NCI-H526 (cell line): ENCODE results near the gene ATP8A2.

Experiments
- DNase-seq, 2 experiments: peaks; one replicate each; lab custom pipeline; 2025; lab: John Stamatoyannopoulos, UW

The ATP8A2 gene

DNA sequence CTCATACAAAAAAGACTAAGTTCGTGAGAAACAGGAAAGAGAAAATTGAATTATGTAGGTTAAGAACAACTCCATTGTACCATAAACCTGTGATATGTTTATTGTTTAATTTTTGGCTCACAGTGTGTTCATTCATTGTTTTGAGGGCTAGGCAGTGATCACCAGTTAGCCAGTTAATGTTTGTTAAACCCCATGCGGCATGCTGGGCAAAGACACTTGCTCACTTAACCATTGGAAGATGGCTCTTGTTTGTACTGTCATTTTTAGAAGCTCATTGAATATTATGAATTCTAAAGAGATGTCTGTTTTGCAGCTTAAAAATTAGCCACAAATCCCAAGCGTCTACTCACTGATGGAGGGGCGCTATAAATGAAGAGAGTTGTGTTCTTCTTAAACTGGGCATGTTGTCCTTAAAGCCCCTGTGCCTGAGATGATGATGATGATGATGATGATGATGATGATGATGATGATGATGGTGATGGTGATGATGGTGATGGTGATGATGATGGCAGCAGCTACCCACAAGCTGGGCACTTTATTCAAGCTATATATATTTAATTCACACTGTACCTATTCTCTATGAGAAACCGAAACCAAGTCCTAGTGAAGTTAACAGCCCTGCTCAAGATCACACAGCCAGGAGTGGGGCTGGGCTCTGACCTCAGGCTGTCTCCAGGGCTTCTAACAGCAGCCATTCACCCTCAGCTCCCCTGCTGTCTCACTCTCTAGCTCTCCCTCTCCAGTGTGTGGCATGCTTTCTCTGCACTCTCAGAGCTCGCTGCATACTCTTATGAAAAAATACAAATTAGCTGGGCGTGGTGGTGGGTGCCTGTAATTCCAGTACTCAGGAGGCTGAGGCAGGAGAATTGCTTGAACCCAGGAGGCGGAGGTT, 510.9 kb downstream of the ATP8A2 start:
- peak in 1 of 2 experiments; percentile 70 for DNase-seq

DNA sequence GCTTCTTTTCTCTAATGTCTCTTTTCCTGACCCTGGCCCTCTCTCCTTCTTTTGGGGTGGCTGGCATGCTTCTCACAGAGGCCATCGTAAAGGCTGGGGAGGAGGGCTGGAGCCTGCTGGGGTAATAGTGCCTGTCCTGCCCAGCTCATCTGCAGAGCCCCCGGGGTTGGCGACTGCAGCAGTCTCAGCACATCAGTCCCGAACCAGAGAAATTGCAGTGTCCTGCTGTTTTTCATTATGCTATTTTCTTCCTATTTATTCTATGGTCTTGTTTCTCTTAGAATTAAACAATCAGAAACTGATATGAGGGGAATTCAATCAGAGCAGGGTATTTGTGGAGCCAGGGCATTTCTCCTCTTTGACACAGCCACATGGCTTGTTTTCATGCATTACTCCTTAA, 513.6 kb downstream of the ATP8A2 start:
- DNase-seq, result no peak

DNA sequence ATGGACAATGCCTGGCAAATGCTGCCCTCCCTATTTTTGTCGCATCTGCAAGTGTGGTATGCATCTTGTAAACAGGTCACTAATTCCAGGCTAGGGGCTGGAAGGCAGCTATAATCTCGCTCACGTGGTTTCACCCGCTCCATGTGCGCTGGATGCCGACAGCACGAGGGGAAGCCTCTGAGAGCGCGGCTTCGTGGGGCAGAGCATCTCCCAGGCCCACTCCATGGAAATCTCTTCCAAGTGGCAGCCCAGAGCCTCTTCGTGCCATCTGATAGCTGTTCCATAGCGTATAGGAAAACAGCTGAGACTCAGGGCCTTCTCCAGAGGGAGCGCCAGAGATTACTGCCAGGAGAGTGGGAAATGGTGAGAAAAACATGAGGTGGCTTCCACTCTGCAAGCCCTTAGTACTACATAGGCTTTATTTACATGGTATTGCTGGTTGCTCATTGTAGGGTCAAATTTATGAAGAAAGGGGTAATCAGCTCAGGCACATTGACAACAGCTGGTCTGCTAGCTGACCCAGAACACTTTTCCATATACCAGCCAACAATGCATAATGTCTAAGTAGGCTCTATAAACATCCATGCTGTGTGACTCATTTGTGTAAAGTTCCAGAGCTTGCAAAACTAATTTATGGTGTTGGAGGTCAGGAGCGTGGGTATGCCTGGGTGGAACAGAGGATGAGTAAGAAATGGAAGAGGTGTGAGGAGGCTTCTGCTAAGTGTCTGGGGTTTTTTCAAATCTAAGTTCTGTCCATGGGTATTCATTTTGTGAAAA, 514.9 kb downstream of the ATP8A2 start:
- no peak for DNase-seq

DNA sequence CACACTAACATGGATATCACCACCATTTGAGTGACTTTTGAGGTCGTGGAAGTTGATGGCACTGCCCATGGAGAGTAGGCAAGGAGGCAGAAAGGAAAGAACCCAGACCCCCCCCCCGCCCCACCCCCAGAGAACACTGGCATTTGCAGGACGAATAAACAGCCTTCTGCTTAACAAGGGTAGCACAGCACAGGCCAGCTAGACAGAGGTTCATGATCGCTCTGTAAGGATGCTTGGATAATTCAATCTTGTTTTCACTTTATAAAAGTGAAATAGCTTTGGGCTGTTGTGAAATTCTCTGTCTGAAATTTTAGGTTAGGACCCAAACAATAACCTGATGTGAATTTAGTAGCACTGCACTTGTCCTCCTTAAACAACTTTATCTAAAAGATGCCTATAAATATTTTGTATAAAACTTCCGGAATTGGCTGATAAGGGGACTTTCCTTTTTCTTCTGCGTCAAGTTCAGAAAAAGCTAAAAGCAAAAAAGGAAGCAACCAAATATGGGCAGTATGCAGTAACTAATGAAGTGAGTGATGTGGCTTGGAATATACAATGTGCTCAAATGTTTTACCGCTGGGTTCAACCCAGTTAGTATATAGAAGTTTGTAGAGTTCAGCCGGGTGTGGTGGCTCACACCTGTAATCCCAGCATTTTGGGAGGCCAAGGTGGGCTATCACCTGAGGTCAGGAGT, 516.3 kb downstream of the ATP8A2 start:
- DNase-seq, result no peak

DNA sequence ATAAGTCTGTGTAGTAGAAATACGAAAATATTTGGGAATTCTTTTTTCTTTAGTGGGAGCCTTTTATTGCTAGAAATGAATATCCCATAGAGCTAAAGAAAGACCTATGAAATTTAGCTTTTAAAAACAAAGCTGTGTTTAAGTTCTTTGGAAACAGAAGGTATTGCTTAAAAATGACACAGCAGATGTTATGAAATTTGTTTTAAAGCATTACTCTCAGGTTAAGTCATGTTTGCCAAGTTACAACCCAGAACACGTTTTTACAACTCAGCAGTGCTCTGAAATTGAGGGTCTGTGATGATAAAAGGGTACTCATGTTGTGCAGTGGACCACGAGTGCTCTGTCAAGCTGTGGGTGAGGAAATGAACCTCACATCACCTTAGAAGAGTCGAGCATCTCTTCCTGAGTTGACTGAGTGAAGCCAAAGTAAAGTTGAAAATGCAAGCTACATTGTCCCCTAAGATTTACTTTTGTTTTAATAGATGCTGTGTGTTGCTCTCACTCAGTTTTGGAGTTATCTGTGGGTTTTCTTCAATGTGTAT, 519.0 kb downstream of the ATP8A2 start:
- no peak for DNase-seq

DNA sequence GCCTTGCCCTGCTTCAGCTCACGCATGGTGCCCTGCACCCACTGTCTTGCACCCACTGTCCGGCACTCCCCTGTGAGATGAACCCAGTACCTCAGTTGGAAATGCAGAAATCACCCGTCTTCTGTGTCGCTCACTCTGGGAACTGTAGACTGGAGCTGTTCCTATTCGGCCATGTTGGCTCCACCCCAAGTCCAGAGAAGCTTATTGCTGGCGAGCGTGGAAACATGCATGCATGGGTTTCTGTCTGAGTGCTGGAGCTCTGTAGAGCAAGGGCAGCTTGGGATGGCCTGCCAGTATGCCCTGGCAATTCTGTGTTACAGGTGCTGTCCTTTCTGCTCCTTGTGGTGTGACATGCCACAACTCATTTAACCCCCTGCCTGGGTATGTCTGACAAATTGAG, 527.2 kb downstream of the ATP8A2 start:
- DNase-seq, result no peak

DNA sequence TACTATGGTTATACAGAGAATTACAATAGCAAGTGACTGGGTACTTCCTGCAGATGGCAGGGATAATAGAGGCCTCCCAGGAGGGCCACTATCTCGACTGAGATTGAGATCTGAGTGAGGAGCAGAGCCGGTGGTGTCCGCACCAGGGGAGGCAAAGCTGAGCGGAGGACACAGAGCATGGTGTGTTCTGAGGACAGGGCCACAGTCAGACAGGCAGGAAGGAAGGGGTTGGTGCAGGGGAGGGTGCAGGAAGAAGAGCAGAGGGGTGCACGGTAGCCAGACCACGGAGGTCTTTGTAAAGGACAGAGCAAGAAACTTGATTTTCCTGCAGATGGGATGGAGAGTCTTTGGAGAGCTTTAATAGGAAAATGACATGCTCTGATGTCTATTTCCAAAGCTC, 527.7 kb downstream of the ATP8A2 start:
- no peak for DNase-seq

DNA sequence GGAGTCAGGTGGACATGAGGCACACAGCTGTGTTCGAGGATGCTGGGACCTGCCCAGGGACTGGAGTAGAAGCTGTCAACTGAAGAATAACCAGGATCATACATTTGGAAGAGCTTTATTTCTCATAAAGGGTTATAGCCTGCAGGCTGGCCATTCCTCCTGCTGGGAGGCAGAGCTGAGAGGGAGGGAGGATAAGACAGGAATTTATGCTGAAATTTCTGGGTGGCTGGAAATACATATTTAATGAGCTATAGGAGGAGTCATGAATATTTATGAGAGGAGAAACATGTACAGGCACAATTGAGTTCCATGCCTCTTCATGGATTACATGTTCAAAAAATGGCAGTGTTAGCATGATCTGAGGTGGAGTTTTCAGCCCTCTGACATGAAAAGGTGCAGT, 528.2 kb downstream of the ATP8A2 start:
- DNase-seq, result no peak

DNA sequence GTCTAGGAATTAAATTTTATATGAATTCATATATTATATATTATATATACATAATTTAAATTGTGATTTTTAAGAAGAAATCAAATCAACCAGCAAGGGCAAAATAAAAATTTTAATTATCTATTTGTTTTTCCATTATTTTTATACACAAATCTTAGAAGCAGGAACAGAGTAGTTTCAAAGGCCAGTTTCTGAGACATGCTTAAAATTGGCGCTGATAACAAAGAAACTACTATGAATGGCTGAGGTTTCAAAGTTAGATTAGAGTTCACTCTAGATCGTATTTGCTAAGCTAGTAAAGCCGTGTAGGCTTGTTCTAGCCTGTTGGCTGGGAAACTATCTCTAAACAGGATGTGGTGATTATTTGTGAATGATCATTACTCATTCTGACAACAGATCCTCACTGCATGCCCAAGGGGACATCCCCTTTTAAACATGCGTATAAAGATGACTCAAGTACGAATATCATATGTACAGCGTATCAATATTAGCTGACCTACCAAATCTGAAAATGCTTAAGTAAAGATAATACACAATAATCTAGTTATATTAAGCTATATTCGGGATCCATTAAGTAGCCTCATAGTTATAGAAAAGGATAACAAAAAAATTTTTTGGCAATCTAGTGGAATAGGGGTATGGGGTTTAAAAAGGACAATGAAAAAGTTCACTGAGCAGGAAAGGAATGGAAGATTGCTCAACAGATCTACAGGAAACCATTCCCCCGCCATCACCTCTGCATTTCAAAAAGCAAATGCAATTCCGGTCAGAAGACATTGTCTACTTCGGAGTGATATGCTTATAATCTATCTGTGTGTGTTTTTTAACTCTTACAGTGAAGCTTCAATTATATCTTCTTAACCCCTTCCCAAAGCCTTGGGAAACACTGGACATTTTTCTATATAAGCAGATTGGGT, 529.9 kb downstream of the ATP8A2 start:
- no peak for DNase-seq

DNA sequence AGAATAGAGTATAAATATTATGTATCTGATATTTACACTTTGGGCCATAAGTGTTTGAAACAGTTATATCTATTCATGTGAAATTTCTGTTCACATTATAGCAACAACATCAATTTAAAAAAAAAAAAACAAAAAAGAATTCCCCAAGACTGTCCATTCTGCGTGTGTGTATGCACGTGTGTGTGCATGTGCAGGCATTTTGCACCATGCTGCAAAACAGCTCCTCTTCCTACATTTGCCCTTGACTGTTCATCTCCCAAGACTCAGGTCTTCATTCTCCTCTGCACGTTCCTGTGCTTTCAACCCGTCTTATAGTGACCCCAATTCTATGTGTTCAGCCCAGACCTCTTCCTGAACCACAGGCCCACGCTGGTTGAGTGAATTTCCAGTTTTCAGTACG, 530.7 kb downstream of the ATP8A2 start:
- DNase-seq, result no peak

DNA sequence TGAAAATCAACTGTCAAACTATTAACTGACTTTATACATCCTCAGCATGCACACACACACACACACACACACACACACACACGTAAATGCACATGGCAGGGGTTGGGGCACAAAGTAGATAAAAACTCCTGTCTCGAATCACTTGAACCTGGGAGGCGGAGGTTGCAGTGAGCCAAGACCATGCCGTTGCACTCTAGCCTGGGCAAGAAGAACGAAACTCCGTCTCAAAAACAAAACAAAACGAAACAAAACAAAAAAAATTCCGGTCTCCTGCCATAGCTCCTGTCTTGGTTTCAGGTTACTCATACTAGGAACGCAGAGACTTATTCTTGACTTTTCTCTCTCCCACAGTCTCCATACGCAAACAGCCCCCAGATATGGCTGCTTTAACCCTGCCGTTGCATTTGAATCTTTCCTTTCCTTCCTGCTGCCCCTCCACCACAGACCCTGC, 531.1 kb downstream of the ATP8A2 start:
- DNase-seq, result no peak

DNA sequence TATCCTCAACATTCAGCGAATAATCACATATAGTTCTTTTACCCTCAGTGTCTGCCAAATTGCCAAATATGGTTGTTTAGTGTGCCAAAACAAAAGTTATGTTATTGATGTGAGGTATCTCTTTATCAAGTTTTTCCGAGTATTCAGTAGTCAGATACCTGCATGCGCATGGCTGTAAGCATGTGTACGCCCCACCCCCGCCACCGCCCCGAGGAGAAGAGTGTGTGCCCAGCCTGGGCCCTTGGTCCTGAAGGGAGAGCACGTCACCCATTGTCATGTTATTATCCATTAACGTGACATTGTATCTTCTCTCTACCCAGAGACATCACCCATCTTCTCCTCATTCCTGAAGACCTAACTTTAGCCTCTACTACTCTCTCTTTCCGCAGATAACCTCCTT, 533.1 kb downstream of the ATP8A2 start:
- DNase-seq, result no peak

DNA sequence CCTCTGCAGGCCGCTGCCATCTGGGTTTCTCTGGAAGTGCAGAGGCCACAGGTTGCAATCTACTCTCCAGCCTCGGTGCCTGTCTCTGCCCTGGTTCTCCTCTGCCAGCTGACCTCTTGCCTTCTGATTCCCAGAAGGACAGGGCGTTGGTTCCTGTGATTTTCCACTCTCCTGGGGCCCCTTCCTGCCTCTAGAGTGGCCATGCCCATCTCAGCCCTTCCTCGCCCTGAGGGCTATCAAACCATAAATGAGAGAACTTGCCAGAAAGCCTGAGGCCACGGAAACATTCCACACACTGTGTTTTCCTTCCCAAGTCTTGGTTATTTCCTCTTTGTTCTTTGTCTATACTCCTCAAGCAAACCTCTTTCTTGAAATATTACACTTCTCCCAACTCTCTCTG, 533.8 kb downstream of the ATP8A2 start:
- DNase-seq, result no peak

DNA sequence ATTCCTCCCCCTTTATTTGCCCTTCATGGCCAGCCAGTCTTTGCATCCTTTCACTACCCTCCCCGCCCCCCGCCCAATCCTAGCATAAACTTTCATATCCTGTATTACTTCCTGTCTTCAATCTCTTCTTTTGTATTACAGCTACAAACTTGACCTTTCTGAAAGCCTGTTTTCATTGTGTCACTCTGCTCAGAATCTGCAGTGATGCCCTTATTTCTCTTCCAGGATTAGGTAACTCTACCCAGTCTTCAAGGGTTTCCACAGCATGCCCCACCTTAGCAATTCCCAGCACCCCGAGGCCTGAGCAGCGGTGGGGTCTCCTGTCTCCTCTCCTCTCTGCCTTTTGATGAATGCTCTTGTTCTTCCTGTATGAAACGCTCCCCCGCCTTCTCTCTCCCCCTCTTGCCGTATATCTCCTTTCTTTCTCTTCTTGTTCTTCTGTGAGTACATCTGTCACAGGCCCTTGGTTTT, 534.5 kb downstream of the ATP8A2 start:
- DNase-seq, result no peak

DNA sequence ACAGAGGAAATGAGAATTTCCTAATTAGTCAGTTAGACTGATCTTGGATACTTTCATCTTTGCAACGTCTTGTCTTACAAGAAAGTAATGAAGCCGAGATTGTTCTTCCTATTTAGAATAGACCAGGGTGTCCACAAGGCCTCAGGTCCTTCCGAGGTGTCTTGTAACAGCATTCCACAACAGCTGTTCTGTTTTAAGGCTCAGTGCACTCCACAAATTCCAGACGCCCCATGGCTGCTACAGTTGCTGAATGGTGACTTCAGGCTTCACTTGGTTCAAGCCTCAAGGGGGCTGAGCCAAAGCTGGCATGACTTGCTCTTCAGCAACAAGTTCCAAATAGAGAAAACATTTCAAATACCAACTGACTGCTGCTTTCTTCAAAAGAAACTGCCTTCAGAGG, 536.6 kb downstream of the ATP8A2 start:
- no peak for DNase-seq

DNA sequence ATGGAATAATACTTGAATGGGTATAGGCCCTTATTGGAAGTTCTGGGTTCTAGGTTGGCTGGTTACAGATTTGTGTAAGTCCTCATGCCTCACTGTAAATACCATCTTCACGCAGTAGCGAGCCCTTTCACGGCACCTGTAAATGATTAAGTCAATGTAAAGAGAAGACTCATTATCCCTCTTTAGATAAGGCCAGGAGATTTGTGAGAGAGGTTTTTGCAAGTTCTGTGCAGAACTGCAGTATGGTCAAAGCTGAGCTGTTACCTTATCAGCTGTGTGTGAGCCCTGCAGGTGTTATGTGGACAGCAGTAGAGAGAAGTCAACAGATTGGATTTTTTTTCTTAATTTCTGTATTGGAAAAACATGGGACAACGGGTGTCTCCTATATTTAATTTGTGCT, 538.5 kb downstream of the ATP8A2 start:
- DNase-seq, result no peak

DNA sequence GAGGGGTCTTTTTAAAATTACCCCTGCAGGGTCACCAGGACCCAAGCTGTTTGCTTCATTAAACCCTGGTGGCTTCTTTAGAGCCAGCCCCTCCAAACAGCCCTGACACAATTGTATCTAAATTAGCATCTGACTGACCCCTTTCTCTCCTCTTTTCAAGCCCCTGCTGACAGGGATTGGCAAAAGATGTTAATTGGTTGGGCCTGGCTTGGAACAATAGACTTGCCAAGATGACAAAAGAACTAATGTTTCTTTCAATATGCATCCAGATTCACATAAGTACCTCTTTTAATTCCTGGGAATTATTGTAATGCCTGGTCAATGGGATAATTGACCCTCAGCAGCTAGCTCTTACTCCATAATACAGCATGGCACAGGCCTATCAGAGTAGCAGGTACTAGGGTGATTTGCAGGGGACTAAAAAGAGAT, 539.2 kb downstream of the ATP8A2 start:
- no peak for DNase-seq

DNA sequence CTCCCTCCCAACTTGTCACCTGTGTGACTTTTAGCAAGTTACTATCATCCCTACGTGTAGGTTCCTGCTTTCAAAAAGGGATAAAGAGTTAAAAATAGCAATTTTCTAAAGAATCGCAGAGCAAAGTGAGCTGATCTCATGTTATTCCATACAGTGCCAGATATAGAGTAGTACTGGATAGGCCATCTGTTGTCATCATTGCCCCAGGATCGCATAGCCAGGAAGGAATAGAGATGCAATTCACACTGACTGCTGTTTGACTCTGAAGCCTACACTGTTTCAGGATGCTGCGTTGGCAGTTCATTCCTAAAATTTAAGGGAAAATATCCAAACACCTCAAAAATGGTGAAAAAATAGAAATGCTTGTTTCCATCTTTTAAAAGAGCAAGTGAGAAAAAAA, 541.2 kb downstream of the ATP8A2 start:
- DNase-seq, result no peak

DNA sequence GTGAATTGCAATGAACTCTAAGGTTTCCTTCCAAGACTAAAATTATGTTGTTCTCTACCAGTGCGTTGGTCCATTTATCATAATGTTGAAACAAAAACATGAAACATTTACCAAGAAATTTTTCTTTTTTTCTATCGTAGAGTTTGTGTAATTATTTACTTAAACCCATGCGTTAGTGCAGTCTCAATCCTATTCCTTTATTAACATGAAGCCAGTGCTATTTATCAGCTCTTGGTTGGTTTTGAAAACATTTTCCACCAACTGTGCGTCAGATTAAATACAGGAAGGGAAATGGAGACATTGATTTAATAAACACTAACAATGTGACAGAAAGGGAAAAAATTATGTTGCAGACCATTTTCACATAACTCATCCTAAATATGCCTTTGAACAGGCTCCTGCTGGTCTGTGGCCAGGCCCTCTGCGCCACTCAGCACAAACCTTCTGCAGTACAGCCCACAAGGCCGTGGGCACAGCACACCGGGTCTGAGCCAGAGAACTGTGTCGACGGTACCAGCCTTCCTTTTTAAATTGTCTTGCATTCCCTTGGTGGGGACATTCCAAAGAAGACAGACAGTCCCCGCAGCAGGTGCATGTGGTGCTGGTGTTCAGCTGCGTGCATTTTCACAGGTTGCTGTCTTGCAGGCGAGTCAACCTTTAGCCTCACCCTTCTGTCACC, 544.2 kb downstream of the ATP8A2 start:
- DNase-seq, result no peak

DNA sequence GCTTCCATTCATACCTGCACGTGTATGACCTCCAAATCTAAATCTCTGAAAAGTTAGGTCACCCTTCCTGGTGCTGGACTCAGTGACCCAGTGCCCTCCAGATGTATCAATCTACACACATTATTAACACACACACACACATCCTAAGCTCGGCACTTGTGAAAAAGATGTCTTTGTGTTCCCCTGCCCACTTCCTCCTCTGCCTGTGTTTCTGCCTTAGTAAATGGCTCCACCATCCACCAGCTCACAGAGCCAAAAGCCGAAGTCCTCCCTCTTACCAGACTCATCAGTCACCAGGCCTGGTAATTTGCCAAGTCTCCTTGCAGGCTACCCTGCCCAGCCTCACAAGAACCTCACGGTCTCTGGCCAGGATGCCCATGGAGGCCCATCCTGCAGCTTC, 548.5 kb downstream of the ATP8A2 start:
- DNase-seq, result no peak

DNA sequence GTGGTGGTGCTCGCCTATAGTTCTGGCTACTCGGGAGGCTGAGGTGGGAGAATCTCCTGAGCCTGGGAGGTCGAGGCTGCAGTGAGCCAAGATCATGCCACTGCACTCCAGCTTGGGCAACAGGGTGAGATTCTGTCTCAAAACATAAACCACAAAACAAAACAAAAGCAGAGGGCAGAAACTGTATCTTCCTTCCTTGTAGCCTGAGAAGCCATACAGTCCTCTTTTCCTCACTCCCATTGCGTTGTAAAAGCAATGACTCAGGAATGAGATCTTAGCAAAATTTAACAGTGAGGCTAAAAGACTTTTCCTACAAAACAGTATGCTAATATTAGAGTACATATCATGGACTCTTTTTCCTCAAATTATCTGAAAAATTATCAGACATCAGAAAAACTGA, 549.2 kb downstream of the ATP8A2 start:
- DNase-seq, result no peak
